Measurements from ENCODE around the gene TMEM221. TPM values are rescaled to one million over a fixed set of nuclear protein-coding genes. Genes with fewer than 3 reads are reported as not detected.

Gene TMEM221
- total RNA-seq, 1 experiment from 2014 or later: 0.39 TPM

DNA sequence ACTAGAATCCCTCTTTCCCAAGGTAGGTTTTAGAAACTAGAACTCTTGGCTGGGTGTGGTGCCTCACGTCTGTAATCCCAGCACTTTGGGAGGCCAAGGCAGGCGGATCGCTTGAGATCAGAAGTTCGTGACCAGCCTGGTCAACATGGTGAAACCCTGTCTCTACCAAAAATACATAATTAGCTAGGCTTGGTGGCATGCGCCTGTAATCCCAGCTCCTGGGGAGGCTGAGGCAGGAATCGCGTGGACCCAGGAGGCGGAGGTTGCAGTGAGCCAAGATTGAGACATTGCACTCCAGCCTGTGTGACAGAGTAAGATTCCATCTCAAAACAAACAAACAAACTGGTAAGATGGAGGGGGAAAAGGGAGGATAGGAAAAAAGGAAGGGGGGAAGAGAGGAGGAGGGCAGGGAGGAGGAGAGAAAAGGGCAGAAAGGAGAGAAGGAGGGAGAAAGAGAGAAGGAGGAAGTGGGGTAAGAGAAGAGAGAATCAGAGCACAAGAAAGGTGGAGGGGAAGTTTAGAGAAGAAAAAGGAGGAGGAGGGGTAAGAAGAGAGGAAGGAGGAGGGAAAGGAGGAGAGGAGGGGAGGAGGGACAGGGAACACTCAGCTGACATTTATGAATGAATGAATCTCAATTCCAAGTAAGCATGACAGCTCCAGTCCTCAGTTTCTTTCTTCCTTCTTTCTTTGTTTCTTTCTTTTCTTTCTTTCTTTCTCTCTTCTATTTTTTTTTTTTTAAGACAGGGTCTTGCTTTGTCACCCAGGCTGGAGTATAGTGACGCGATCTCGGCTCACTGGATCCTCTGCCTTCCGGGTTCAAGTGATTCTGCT lies 19.2 kb upstream of the TMEM221 start:
- Histone ChIP-seq H3K4me3 (ENCODE audit: low read depth in 2 of 2, low read length in 2 of 2) (no peak overlapping the region), H3K27me3 (ENCODE audit: control insufficient read depth, insufficient read depth, low read length) (no peaks in the 10 kb centered on the region), H3K27ac (ENCODE audit: low read length) (no peak overlapping the region), H3K4me1 (ENCODE audit: control insufficient read depth, insufficient read depth, low read length) (peaks cover 6% of the 10 kb centered on the region), H3K9me3 (ENCODE audit: control insufficient read depth, insufficient read depth, low read depth, low read length) (no peaks in the 10 kb centered on the region), H3K36me3 (ENCODE audit: control insufficient read depth, insufficient read depth, low read length) (no peaks in the 10 kb centered on the region)
- ChIA-PET POLR2A (no interaction called here), CTCF (interaction anchor here (0.6 kb wide), 1 partner anchor 65 kb away, joined by 4 read pairs; no protein-coding TSS in a partner anchor)
- in situ Hi-C loops (cut with HindIII; ENCODE audit: low pct_unique_long_range_greater_than_20kb, low sequenced_read_pairs) (no loop called here), intact Hi-C loops (cut with micrococcal nuclease; ENCODE audit: unreplicated experiment) (loop anchor here (10.0 kb wide), 1 partner anchor 73 kb away; the partner anchor contains the start of gene CCDC194)
- ATAC-seq: no peak
- no peak for TF ChIP-seq POLR2AphosphoS5 (IDR thresholded peaks at IDR 0.05; ENCODE audit: low read depth, low read length)
- TF ChIP-seq TCF7L2 (IDR thresholded peaks at IDR 0.05; ENCODE audit: low read depth, low read length): no peak
- no peak for TF ChIP-seq REST (IDR thresholded peaks at IDR 0.05; ENCODE audit: insufficient read depth in 1 of 2, low read depth in 2 of 2, low read length in 1 of 2)
- no peak for TF ChIP-seq SIN3A (IDR thresholded peaks at IDR 0.05; ENCODE audit: borderline replicate concordance, insufficient read depth, low read depth, low read length)
- TF ChIP-seq, protein P1, sequence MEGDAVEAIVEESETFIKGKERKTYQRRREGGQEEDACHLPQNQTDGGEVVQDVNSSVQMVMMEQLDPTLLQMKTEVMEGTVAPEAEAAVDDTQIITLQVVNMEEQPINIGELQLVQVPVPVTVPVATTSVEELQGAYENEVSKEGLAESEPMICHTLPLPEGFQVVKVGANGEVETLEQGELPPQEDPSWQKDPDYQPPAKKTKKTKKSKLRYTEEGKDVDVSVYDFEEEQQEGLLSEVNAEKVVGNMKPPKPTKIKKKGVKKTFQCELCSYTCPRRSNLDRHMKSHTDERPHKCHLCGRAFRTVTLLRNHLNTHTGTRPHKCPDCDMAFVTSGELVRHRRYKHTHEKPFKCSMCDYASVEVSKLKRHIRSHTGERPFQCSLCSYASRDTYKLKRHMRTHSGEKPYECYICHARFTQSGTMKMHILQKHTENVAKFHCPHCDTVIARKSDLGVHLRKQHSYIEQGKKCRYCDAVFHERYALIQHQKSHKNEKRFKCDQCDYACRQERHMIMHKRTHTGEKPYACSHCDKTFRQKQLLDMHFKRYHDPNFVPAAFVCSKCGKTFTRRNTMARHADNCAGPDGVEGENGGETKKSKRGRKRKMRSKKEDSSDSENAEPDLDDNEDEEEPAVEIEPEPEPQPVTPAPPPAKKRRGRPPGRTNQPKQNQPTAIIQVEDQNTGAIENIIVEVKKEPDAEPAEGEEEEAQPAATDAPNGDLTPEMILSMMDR (IDR thresholded peaks at IDR 0.05): no peak
- BruUV-seq (replicated peaks): no TSS peak
- no peak for DNase-seq (ENCODE audit: low read depth, low spot score)

DNA sequence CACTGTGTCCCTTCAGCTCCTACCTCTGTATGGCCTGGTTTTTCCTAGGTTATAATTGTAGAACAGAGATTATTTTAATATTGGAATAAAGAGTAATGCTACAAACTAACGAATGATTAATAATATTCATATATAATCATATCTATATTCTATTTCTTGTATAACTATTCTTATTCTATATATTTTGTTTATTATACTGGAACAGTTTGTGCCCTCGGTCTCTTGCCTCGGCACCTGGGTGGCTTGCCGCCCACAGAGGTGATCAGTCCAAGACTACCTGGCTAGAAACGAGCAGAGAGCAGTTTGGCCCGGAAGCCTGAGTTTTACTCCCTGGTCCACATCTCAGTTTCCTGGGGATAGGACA lies 18.0 kb upstream of the TMEM221 start:
- Histone ChIP-seq H3K4me1 (ENCODE audit: control insufficient read depth, insufficient read depth, low read length) (peaks cover 6% of the 10 kb centered on the region), H3K9me3 (ENCODE audit: control insufficient read depth, insufficient read depth, low read depth, low read length) (no peaks in the 10 kb centered on the region), H3K4me3 (ENCODE audit: low read depth in 2 of 2, low read length in 2 of 2) (no peak overlapping the region), H3K27ac (ENCODE audit: low read length) (no peak overlapping the region), H3K27me3 (ENCODE audit: control insufficient read depth, insufficient read depth, low read length) (no peaks in the 10 kb centered on the region), H3K36me3 (ENCODE audit: control insufficient read depth, insufficient read depth, low read length) (no peaks in the 10 kb centered on the region)
- no TSS peak for BruUV-seq (replicated peaks)
- no peak for DNase-seq (ENCODE audit: low read depth, low spot score)
- no peak for ATAC-seq
- TF ChIP-seq TCF7L2 (IDR thresholded peaks at IDR 0.05; ENCODE audit: low read depth, low read length): no peak
- TF ChIP-seq POLR2AphosphoS5 (IDR thresholded peaks at IDR 0.05; ENCODE audit: low read depth, low read length): no peak
- TF ChIP-seq SIN3A (IDR thresholded peaks at IDR 0.05; ENCODE audit: borderline replicate concordance, insufficient read depth, low read depth, low read length): no peak
- TF ChIP-seq, protein P1 (IDR thresholded peaks at IDR 0.05): no peak
- no peak for TF ChIP-seq REST (IDR thresholded peaks at IDR 0.05; ENCODE audit: insufficient read depth in 1 of 2, low read depth in 2 of 2, low read length in 1 of 2)
- ChIA-PET POLR2A (no interaction called here), CTCF (interaction anchor here (0.6 to 0.7 kb wide), 3 partner anchors 12 to 81 kb away, joined by 3 to 10 read pairs (median 3); no protein-coding TSS in a partner anchor)
- intact Hi-C loops (cut with micrococcal nuclease; ENCODE audit: unreplicated experiment) (loop anchor here (10.0 kb wide), 1 partner anchor 72 kb away; the partner anchor contains the start of gene CCDC194), in situ Hi-C loops (cut with HindIII; ENCODE audit: low pct_unique_long_range_greater_than_20kb, low sequenced_read_pairs) (no loop called here)
